Stomach smooth muscle (tissue), 2 donors: Measurements from ENCODE around the gene TTC13.
A peak's percentile ranks its signal among the peaks of the same experiment; 100 is the strongest.
"Not testable (repeated sequence)": the region's sequence is repeated elsewhere in the genome, so short reads cannot be mapped to it uniquely, and the experiment has no call there.

Experiments
- H3K27ac ChIP-seq: one replicate; pipeline ENCODE4 v1.7.0; 2013; ENCODE audit warnings: mild to moderate bottlenecking, low read length, inconsistent platforms
- H3K27me3 ChIP-seq, 2 donors: one replicate each; pipeline ENCODE4 v1.7.0; 2013; ENCODE audit warnings: low read length in 2 of 2; ENCODE audit not compliant: insufficient read depth in 2 of 2, control insufficient read depth in 1 of 2
- H3K36me3 ChIP-seq, 2 donors: one replicate each; pipeline ENCODE4 v1.7.0; 2013; ENCODE audit warnings: low read length in 2 of 2; ENCODE audit not compliant: control insufficient read depth in 2 of 2, insufficient read depth in 2 of 2
- H3K4me1 ChIP-seq: one replicate; pipeline ENCODE4 v1.7.0; 2013; ENCODE audit warnings: low read length; ENCODE audit not compliant: control insufficient read depth, insufficient read depth
- H3K4me3 ChIP-seq, 2 donors: one replicate each; pipeline ENCODE4 v1.7.0; 2013; ENCODE audit warnings: low read length in 2 of 2
- H3K9ac ChIP-seq, 2 donors: one replicate each; pipeline ENCODE4 v1.7.0; 2013; ENCODE audit warnings: low read length in 2 of 2, mild to moderate bottlenecking in 1 of 2
- H3K9me3 ChIP-seq, 2 donors: one replicate each; pipeline ENCODE4 v1.7.0; 2013; ENCODE audit warnings: low read length in 2 of 2; ENCODE audit not compliant: control insufficient read depth in 2 of 2
- donor health status: healthy.
- donor health status: Pancreatic carcinoma.

The TTC13 gene

GRCh38 chr1:230978491-230979388 lies at the start of gene TTC13, which contains the start of gene ARV1:
TTC13 (minus strand) TSS chr1:230978861; CDS start chr1:230978830, 31 bp downstream.
ARV1 (plus strand) TSS chr1:230979094; CDS start chr1:230979106, 12 bp downstream.
- H3K4me1 ChIP-seq: peaks cover 6% of the 10 kb centered on the region
- H3K9ac ChIP-seq: peak within 1 kb of the TSS; percentile 75 to 84
- H3K27me3 ChIP-seq: no peaks in the 10 kb centered on the region
- H3K9me3 ChIP-seq: no peaks in the 10 kb centered on the region
- H3K36me3 ChIP-seq: peaks cover 3 to 4% of the 10 kb centered on the region in 2 donors
- H3K4me3 ChIP-seq: peak within 1 kb of the TSS; percentile 97 to 98
- peak within 1 kb of the TSS; percentile 50 for H3K27ac ChIP-seq

- H3K4me3 ChIP-seq: no peak overlapping the region
Measured at GRCh38 chr1:231027971-231028370, 49.3 kb upstream of the TTC13 start.

GRCh38 chr1:231027136-231027925 lies 48.7 kb upstream of the TTC13 start:
- Histone ChIP-seq H3K27ac (no peak overlapping the region), H3K9me3 (no peaks in the 10 kb centered on the region), H3K9ac (no peak overlapping the region), H3K4me1 (no peaks in the 10 kb centered on the region), H3K27me3 (no peaks in the 10 kb centered on the region), H3K36me3 (no peaks in the 10 kb centered on the region), H3K4me3 (no peak overlapping the region)

More at GRCh38 chr1:231027971-231028370, 49.3 kb upstream of the TTC13 start:
- H3K27me3 ChIP-seq: no peaks in the 10 kb centered on the region
- H3K27ac ChIP-seq: no peak overlapping the region
- H3K36me3 ChIP-seq: no peaks in the 10 kb centered on the region
- H3K9me3 ChIP-seq: no peaks in the 10 kb centered on the region
- H3K4me1 ChIP-seq: no peaks in the 10 kb centered on the region
- no peak overlapping the region for H3K9ac ChIP-seq

DNA sequence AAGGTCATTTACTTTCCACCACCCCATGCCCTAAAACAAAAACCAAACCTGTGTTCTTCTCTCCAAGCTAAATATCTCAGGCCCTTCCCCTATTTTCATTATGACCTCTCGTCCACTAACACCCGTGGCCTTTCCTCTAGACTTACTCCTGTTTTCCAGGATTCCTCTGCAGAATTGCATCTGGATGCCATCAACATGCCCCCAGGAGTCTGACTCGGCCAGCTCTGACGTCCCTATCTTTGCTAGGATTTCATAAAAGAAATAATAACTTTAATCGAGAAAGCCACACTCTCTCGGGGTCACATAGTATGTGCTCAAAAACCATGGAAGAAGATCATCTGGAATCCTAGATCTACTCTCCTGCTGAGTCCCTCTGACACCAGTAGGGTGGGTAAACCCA lies 47.9 kb upstream of the TTC13 start:
- no peak overlapping the region for H3K9ac ChIP-seq
- no peak overlapping the region for H3K4me3 ChIP-seq
- H3K4me1 ChIP-seq: no peaks in the 10 kb centered on the region
- no peaks in the 10 kb centered on the region for H3K9me3 ChIP-seq
- H3K36me3 ChIP-seq: no peaks in the 10 kb centered on the region
- H3K27ac ChIP-seq: no peak overlapping the region
- no peaks in the 10 kb centered on the region for H3K27me3 ChIP-seq

DNA sequence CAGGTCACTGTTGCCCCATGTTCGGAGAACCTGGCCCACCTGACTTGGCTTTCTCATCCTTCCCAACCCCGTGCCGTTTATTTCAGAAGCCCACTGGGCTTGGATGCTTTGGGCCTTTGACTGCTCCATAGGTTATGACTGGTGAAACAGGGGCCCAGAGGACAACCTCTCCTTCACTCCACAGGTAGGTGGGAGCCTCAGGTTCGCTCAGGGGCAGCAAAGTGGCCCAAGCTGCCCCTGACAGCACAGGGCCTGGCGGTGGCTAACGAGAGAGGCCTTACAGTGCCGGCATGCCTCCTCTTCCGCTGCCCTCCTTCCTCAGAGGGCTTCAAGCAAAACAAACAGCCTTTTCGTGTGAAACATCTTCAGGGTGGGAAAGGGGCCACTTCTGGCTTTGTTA lies 44.5 kb upstream of the TTC13 start:
- Histone ChIP-seq H3K4me1 (no peaks in the 10 kb centered on the region), H3K27me3 (no peaks in the 10 kb centered on the region), H3K9me3 (no peaks in the 10 kb centered on the region), H3K4me3 (no peak overlapping the region), H3K27ac (no peak overlapping the region), H3K9ac (no peak overlapping the region), H3K36me3 (no peaks in the 10 kb centered on the region)

DNA sequence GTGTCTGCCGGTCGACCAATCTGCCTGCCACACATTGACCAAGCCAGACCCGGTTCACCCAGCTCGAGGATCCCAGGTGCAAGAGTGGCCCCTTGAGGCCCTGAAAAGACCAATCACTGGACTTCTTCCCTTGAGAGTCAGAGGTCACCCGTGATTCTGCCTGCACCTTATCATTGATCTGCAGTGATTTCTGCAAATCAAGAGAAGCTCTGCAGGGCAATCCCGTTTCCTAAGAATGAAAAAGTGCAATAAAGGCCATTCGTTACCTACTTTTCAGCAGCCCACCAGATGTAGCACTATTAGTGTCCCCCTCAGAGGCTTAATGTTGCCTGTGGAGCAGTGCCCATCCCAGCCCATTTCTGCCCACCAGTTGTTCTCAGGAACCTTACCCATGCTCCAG lies 43.9 kb upstream of the TTC13 start:
- not testable (repeated sequence) for H3K4me3 ChIP-seq, H3K36me3 ChIP-seq, H3K9ac ChIP-seq, H3K9me3 ChIP-seq, H3K4me1 ChIP-seq, H3K27ac ChIP-seq, H3K27me3 ChIP-seq

DNA sequence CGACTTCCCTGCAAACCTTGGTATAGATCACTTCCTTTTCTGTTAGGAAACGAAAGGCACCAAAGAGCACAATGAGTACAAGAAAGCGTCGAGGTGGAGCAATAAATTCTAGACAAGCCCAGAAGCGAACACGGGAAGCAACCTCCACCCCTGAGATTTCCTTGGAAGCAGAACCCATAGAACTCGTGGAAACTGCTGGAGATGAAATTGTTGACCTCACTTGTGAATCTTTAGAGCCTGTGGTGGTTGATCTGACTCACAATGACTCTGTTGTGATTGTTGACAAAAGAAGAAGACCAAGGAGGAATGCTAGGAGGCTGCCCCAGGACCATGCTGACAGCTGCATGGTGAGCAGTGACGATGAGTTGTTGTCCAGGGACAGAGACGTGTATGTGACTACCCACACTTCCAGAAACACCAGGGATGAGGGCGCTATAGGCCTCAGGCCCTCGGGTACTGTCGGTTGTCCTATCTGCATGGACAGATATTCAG lies 42.9 kb upstream of the TTC13 start:
- H3K36me3 ChIP-seq: no peaks in the 10 kb centered on the region
- H3K27me3 ChIP-seq: no peaks in the 10 kb centered on the region
- no peak overlapping the region for H3K27ac ChIP-seq
- no peaks in the 10 kb centered on the region for H3K9me3 ChIP-seq
- H3K9ac ChIP-seq: no peak overlapping the region
- no peak overlapping the region for H3K4me3 ChIP-seq
- no peaks in the 10 kb centered on the region for H3K4me1 ChIP-seq

DNA sequence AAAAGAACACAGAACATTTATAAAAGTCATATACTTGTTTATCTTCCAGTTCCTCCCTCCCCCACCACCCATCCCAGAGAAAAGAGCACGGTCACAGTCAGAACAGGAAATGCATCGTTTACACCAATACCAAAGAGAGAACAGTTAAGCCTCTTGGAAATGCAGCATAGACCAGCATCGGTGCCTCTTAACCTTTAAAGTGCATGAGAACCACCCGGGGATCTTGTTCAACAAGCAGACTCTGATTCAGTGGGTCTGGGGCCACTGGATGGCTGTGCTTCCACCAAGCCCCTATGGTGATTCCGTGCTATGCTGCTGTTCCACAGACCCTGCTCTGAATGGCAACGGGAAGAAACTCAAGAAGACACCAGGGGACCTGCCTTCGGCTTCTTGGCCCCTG lies 42.2 kb upstream of the TTC13 start:
- H3K9me3 ChIP-seq: no peaks in the 10 kb centered on the region
- no peak overlapping the region for H3K27ac ChIP-seq
- no peak overlapping the region for H3K4me3 ChIP-seq
- no peaks in the 10 kb centered on the region for H3K36me3 ChIP-seq
- no peak overlapping the region for H3K9ac ChIP-seq
- H3K27me3 ChIP-seq: no peaks in the 10 kb centered on the region
- H3K4me1 ChIP-seq: no peaks in the 10 kb centered on the region

DNA sequence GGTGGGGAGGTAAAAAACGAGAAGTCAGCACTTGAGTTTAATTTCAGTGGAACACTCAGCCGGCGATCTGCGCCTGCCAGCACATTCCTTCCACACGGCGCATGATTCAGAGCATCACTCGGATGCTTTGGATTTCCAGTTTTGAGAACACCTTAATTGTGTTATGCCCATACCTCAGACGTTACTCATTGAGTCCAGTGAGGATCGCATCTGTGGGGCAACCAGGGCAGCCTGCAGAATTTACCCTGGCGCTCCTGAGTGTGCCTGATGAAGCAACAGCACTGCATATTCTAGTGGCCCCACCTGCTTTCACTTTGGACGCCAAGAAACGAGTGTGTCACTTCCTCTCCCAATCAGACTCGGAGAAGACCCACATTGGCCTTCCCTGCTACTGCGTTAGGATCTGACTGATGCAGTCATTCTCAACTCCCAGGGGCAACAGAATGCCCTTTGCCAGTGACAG lies 41.5 kb upstream of the TTC13 start:
- Histone ChIP-seq H3K4me3 (no peak overlapping the region), H3K27me3 (no peaks in the 10 kb centered on the region), H3K27ac (no peak overlapping the region)

DNA sequence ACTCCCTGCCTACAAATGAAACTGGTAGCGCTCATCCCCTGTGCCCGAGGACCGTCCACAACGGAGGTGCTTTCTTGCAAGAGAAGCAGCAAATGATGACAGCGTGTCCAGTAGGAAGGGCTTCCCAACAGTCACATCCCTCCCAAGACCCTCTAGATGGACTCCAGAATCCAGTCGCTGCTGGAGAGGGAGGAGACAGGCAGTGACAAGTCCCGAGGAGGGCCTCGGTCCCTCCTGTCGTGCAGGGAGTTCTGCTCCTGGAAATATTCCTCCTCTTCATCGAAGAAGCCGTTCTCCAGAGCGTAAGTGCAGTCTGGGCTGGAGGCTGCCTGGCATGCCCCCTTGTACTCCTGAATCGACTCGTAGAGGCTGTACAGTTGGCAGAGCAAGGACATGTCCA lies 41.0 kb upstream of the TTC13 start:
- no peaks in the 10 kb centered on the region for H3K27me3 ChIP-seq
- H3K9ac ChIP-seq: no peak overlapping the region
- no peaks in the 10 kb centered on the region for H3K4me1 ChIP-seq
- no peaks in the 10 kb centered on the region for H3K36me3 ChIP-seq
- no peak overlapping the region for H3K27ac ChIP-seq
- no peaks in the 10 kb centered on the region for H3K9me3 ChIP-seq
- no peak overlapping the region for H3K4me3 ChIP-seq

More for the DNA sequence above, 41.5 kb upstream of the TTC13 start:
- H3K36me3 ChIP-seq: no peaks in the 10 kb centered on the region
- no peak overlapping the region for H3K9ac ChIP-seq
- H3K4me1 ChIP-seq: no peaks in the 10 kb centered on the region
- no peaks in the 10 kb centered on the region for H3K9me3 ChIP-seq
